GM12872 (cell line): Measurements from ENCODE around the gene MTM1.

Experiments
- TF ChIP-seq, protein P1 (sequence below): IDR thresholded peaks from 3 replicates; pipeline ENCODE4 v1.5.1; 2011; ENCODE audit warnings: low read depth, mild to moderate bottlenecking, low read length, moderate library complexity; ENCODE audit not compliant: insufficient read depth

The MTM1 gene

DNA sequence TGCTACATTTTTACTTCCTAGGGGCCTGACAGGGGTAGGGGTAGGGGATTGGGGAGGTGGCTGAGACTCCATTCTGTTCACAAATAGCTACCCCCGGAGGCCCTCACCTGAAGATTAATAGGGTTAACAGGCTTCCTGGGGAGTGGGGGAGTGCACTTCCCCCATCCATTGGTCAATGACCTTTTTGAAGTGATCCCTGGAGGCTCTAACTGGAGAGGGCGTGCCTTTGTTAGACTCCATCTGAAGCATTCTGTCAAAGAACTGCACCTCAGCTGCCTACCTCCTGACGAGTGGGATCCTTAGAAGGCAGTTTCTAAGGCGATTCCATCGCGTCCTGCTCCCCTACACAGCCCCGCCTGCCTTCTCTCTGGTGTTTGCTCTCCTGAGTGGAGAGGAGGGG lies 10.0 kb upstream of the MTM1 start:
- TF ChIP-seq, protein P1, sequence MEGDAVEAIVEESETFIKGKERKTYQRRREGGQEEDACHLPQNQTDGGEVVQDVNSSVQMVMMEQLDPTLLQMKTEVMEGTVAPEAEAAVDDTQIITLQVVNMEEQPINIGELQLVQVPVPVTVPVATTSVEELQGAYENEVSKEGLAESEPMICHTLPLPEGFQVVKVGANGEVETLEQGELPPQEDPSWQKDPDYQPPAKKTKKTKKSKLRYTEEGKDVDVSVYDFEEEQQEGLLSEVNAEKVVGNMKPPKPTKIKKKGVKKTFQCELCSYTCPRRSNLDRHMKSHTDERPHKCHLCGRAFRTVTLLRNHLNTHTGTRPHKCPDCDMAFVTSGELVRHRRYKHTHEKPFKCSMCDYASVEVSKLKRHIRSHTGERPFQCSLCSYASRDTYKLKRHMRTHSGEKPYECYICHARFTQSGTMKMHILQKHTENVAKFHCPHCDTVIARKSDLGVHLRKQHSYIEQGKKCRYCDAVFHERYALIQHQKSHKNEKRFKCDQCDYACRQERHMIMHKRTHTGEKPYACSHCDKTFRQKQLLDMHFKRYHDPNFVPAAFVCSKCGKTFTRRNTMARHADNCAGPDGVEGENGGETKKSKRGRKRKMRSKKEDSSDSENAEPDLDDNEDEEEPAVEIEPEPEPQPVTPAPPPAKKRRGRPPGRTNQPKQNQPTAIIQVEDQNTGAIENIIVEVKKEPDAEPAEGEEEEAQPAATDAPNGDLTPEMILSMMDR = no peak

DNA sequence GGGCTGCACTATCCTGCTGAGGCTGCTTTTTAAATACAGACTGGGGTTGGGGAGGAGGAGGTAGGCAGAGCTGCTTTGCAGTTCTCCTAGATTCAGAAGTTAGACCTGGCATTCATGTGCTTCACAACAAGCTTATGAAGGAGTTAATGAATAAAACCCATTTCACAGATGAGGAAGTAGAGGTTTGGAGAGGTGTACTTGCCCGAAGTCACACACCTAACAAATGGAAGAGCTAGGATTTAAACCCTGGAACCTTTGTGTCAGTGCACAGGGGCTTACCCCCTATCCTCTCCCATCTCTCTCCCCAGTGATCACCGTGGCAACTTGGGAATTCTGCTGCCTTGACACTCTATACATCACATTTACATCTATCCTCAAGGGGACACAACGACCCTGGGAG lies 3.6 kb upstream of the MTM1 start:
- TF ChIP-seq, protein P1 = no peak

DNA sequence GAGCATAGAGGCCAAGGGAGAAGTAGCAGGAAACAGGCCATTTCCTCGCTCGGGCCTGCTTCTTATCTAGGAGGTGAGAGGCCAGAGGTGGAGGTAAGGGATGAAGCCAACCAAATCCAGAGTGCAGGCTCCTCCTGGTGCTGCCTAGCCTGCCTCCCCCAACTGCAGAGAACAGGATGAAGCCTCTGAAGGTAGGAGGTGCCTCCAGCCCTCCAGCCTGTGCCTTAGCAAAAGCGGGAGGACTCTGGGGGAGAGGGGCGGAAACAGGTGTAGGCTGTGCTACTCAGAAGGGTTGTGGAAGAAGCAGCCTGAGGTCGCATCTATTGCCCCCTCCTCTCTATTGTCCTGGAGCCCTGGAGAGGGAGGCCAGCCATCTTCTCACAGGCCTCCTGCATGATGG lies 2.9 kb upstream of the MTM1 start:
- TF ChIP-seq, protein P1 = no peak

DNA sequence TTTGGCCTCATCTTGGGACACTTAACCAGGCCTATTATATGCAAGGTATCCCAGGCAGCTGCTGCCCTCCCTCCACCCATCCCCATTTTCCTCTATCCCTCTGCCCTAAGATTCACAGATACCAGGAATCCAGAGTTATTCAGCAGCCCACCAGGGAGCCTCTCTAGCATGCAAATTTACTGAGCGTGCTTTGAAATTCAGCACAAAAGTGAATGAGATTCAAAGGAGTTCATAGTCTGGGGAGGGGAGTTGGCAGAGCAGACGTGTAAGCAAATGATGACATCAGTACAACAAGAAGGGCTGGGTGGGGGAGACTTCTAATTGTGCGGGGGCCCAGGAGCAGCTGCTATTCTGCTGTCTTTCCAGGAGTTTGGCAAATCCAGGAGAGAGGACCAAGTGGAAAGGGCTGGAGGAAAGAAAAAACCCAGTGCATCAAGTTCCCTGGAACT lies 1.7 kb upstream of the MTM1 start:
- TF ChIP-seq, protein P1 = no peak

DNA sequence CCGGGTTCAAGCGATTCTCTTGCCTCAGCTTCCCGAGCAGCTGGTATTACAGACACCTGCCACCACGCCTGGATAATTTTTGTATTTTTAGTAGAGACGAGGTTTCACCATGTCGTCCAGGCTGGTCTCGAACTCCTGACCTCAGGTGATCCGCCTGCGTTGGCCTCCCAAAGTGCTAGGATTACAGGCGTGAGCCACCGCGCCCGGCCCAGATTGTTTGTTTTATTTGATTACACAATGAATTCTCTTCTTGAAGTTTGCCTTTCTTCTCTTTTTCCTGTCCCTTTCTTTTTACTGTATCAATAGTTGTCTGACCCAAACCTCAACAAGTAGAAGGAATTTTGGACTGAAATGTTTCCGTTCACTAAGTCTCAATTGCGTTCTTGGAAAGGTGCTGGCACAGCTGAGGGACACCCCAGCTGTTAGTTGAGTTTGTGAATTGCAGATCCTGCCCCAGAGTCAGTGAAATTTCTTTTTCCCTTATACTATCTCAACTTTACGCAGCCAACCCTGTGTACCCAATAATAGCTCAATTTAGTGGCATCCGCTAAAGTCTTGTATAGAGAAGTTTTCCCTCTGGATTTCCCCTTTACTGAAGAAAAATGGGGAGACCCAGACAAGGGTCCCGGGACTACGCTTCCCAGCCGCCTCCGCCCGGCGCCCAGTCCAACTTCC lies 639 bp upstream of the MTM1 start:
- TF ChIP-seq, protein P1 = no peak

DNA sequence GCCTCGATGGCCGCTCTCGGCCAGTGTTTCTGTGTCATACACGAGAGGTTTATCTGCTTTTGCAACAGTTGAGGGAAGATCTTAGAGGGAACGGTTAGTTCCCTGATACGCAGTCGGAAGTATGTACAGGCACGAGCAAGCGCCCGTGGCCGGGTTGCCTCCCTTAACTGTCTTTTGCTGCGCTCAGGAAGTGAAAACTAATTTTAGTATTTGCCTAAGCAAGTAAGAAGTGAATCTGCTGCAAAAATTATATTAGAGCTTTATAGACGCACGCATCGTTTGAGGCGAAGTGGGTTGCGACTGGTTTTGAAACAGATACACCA lies 695 bp downstream of the MTM1 start:
- TF ChIP-seq, protein P1 = no peak

DNA sequence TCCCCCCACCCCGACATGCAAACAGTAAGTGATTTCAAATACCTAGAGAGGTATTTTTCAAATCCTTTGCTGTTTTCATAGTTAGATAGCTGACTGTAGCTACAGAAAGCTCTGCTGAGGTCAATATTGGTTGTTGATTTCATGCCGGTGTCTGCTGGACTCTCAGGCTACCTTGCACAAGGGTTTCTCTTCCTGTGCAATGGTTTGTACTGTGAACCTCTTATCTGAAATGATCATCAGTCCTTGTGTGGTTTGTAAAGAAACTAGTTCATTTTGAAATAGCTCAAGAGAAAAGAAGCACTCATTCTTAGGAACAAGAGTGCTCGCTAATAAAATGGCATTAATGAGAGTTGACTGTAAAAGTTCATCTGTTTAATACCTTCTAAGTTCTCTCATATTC lies 2.1 kb downstream of the MTM1 start:
- TF ChIP-seq, protein P1 = no peak

DNA sequence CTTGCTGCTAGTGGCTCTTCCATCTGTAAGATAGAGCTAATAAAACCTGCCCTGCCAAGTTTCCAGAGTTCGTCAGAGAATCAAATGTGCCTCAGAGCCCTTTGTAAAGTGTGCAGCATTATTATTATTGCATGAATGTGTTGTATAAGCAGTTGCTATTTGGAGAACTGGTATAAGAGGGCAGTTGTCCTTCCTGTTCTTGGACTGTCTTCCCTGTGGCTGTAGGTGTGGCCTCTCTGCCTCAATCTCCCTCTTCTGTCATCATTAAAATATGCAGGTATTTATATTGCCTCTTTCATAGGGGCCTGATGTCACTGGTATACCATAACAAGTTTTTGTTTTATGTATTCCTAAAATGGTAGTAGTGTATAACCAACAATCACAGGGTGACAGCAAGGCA lies 3.8 kb downstream of the MTM1 start:
- TF ChIP-seq, protein P1 = no peak
